ENCODE measurements around the gene SFMBT2. TPM values are rescaled to one million over a fixed set of nuclear protein-coding genes. Genes with fewer than 3 reads are reported as not detected.

SFMBT2 gene
- 6.3 TPM for polyA plus RNA-seq (ENCODE audit: insufficient read length)

DNA sequence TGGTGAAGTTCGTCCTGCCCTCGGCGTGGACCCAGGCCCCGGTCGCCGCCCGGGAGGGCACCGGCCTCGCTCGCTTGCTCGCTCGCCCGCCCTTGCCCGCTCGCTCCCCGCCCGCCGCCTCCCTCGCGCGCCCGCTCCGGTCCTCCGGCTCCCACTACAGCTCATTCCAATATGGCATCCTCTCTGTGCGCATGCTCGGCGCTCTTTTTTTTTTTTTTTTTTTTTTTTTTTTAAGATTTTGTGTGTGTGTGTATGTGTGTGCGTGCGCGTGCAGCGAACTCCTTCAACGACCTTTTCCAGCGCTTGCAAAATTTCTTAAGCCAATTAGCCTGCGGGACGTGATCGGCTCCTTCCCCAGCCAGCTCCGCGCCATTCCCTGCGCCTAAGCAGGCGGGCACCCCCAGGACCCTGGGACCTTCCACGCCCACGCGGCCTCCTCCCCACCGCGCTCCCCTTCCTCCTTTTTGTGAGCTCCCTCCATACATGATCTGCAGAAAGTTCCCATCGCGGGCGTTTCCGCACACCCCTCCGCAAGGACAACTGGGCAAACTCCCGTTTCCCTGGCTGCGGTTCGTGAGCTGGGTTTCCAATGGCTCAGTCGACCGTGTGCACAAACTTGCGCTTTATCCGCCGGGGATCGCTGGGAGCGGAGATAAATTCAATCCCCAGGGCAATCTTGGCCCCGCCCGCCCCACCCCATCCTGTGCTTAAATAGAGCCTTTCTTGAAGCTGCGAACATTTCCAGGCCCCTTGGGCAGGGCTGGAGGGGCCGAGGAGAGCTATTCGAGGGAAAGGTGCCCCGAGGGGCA, at the start of gene SFMBT2:
Gene SFMBT2 (minus strand): TSS at position 173 of the 809 bp plus-strand sequence. CDS start 29,136 bp downstream, outside the sequence.
- no peak for DNase-seq (ENCODE audit: low read depth)

DNA sequence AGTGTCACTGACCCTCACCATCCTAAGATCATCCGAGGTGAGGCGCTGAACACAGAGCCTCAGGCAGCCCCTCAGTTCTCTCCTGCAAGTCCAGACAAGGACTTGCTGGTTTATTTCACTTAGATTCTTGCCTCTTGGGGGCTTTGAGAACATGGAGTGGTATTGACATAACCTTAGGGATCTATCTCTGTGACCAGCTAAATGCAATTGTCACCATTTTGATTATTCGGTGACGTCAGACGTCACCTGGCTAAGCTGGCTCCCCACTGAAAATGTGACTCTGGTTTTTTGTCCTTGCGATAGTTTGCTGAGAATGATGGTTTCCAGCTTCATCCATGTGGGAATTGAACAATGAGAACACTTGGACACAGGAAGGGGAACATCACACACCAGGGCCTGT, 49.2 kb upstream of the SFMBT2 start:
- no peak for DNase-seq (ENCODE audit: low read depth)

GRCh38 chr10:7458556-7458955, 47.7 kb upstream of the SFMBT2 start:
- DNase-seq (ENCODE audit: low read depth), result no peak

DNA sequence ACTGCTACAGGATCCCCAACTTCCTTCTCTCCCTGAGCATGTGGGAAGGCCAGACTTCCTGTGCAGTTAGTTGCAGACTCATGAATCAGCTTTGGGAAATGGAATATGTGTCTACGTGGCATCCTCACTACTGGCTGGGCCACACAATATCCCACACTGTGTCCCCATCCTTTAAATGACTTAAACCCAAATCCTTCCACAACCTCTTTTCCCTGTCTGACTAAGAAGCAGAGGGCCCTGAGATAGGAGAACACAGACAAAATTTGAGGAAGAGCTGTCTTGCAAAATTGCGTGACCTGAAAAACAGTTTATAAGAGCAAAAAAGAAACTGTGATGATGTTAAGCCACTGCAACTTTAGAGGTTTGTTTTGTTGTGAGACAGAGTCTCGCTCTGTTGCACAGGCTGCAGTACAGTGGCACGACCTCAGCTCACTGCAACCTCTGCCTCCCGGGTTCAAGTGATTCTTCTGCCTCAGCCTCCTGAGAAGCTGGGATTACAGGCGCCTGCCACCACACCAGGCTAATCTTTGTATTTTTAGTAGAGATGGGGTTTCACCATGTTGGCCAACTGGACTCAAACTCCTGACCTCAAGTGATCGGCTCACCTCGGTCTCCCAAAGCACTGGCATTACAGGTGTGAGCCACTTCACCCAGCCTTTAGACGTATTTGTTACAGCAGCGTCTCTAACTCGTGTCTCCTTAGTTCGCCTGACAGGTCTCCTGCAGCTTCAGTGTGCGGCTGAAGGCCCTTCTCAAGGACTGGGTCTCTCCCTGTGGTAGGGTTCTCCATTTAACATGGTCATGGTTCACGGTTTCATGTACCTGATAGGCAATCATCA, 46.9 kb upstream of the SFMBT2 start:
- DNase-seq (ENCODE audit: low read depth), result no peak

GRCh38 chr10:7449063-7449695, 38.3 kb upstream of the SFMBT2 start:
- DNase-seq (ENCODE audit: low read depth), result no peak

GRCh38 chr10:7445474-7446185, 34.8 kb upstream of the SFMBT2 start:
- DNase-seq (ENCODE audit: low read depth), result no peak

GRCh38 chr10:7444551-7445121, 33.8 kb upstream of the SFMBT2 start:
- DNase-seq (ENCODE audit: low read depth), result no peak

- DNase-seq (ENCODE audit: low read depth), result no peak
Observed at GRCh38 chr10:7443036-7443435, 32.2 kb upstream of the SFMBT2 start.

DNA sequence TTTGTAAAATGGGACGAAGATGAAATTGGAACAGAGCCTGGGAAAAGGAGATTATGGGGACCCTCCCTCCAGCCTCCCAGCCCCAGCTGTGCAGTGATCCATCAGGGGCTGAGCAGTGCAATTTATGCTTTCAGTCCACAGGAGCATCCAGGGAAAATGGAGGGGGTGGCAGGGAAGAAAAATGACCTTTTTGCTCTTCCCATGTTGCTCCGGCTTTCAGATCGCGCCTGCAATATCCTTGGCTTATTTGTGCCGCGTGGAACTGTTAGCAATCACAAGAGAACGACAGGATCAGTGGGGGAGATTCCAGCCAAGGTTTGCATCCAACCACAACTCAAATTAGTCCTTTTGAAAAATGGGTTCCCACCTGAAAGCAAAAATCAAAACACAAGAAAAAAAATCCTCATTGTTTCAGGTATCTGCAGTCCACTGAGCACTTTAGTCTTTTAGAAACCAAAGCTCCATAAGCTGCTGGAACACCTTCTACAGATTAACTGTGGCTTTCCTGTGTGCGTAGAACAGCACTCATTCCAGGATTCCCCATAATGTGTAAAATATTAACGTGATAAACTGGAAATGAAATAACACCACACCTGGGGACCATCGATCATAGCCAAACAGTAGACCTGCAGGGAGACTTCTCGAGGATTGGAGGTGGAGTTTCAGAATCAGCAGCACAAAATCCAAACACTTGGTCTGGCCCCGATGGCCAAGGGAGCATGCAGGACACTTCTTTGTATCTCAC, 30.7 kb upstream of the SFMBT2 start:
- no peak for DNase-seq (ENCODE audit: low read depth)

DNA sequence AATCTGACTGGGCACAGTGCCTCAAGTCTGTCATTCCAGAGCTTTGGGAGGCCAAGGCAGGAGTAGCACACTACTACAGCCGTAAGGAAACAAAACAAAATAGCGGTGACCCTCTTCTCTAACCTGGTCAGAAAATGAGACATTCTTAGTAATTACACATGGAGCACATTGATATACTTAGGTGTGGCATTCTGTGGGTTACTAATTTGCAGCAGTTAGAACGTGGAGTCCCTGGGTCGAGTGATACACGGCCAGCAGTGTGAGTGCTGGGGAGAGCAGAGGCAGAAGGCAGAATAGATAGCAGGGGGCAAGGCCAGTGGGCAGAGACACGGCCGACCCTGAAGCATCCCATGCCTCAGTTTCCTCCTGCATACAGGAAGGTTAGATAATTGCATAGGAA, 28.9 kb upstream of the SFMBT2 start:
- no peak for DNase-seq (ENCODE audit: low read depth)

GRCh38 chr10:7438196-7438986, 27.6 kb upstream of the SFMBT2 start:
- DNase-seq (ENCODE audit: low read depth), result no peak

- no peak for DNase-seq (ENCODE audit: low read depth)
Observed at GRCh38 chr10:7436490-7437100, 25.8 kb upstream of the SFMBT2 start.

DNA sequence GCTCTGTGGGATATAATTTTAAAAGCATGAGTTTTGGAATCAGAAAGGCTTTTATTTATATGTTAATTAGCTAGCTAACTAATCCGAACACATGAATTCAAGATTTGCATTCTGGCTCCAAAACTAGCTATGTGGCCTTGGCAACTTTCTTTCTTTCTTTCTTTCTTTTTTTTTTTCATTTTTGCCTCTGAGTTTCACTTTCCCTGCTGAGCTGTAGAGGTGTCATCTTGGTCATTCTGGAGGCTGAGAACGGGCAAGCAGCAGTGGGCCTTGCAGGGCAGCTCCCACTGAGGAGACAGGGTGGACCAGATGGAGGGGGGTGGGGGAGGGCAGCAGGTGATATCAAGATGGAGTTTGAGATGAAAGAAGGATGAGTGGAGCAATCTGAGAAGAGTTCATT, 24.8 kb upstream of the SFMBT2 start:
- no peak for DNase-seq (ENCODE audit: low read depth)

GRCh38 chr10:7434378-7434777, 23.5 kb upstream of the SFMBT2 start:
- no peak for DNase-seq (ENCODE audit: low read depth)

DNA sequence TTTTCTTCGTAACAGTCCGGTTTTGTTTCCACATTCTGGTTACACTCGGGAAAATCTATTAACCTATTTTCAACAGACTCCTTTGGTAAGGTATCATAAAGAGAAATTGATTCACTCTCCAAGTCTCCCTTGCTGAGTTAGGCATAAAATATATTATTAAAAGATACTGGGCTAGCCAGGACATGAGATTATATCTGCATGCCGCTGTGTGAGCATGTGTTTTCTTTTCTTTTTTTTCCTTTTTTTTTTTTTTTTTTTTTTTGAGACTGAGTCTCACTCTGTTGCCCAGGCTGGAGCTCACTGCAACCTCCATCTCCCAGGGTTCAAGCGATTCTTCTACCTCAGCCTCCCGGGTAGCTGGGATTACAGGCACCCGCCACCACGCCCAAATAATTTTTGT, 23.0 kb upstream of the SFMBT2 start:
- DNase-seq (ENCODE audit: low read depth), result no peak

DNA sequence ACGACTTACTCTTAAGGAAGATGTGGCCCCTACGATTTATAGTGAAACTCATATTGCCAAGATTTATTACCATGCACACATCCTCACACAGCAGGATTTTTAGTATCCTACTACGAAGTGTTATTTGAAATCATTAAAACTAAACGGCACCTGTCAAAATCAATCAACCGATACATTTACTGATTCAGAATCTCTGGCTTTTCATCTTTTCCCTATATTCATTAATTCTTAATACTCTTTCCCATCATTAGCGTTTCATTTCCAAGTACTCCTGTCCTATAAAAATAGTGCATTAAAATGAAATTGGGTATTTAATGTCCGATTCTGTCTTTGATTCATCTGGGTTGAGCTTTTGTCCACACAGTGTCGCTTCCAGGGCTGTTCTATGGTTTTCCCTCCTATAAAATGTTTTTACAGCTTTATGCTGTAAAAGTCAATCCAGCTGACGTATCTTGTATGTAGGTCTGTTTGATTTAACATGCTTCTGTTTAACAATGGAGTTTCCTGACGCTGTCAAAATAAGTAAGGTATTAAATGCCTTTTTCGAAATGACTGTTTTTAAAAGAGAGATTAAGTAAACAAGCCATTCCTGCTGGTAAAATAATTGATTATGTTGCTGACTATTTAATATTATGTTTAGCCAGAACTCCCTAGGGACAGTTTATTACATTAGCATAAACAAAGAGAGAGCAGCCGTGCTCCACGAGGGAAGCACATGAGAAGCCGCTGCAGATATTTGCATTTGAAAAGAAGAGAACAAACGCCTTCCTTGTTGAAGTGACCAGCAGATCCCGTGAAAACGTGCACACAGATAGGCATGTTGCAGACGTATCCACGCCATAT, 22.3 kb upstream of the SFMBT2 start:
- no peak for DNase-seq (ENCODE audit: low read depth)

DNA sequence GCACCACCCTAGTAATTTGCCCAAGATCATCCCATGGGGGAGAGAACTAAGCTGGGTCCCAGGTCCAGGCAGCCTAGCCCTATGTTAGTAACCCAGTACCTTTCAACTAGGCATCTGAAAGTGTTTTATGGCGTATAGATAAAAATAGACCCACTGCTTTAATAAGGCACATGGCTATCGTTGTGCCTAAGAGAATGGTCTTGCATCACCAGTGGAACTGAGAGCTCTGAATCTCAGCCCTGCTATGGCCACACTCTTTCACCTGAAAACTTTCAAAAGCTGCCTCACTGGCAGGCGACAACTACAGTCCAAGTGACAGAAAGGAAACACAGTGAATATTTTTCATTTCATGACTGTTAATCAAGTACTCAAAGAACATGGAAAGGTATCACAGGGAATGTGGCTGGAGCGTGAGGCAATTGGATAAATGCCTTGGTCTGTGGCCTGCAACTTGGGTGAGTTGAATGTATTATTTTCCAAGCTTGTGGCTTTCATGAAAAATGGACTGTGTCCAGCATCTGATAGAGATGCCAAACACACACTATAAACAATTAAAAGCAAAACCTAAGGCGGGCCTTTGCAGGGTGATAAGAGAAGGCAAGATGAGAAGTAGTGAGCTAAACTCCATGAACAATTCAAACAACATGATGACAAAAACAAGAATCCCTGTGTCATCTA, 18.0 kb upstream of the SFMBT2 start:
- DNase-seq (ENCODE audit: low read depth), result no peak

DNA sequence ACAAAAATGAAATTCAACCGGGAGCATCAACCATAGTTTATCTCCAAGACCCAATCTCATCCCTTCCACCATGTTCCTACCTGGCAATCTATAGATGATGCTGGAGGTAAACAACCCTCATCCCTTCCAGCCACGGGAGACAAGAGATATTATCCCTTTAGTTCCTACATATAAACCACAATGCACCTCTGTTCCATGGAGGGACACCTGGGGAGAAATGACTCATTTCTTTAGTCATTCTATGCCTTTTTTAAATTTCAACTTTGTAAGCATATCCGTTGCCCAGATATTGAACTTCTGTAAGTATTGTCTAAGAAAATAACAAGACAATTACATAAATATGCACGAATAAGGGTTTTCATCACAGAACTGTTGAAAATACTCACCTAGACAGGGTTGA, 15.5 kb upstream of the SFMBT2 start:
- DNase-seq (ENCODE audit: low read depth), result no peak

All from forelimb muscle (tissue), 1 donor.